MM.1S (cell line): ENCODE results near the gene ASPN.

Experiments
- DNase-seq: peaks from one replicate; pipeline ENCODE4 v3.0.0-alpha.2; 2015
- H2AFZ ChIP-seq: fragments of 300-600 bp; sonication (generic); 2 replicates; pipeline ENCODE4 v1.6.0; 2016; ENCODE audit warnings: antibody characterized with exemption, low read length
- H3F3A ChIP-seq: fragments of 300-600 bp; sonication (generic); 2 replicates; pipeline ENCODE4 v1.6.1; 2016; ENCODE audit warnings: mild to moderate bottlenecking, antibody characterized with exemption, low read length, moderate library complexity, mixed read lengths; ENCODE audit not compliant: insufficient read depth
- H3K27ac ChIP-seq: fragments of 300-600 bp; sonication (generic); 2 replicates; pipeline ENCODE4 v1.5.1; 2016; ENCODE audit warnings: mild to moderate bottlenecking, low read length
- H3K27me3 ChIP-seq: fragments of 300-600 bp; sonication (generic); replicated peaks from 2 replicates; pipeline ENCODE4 v1.6.0; 2016; ENCODE audit warnings: low read length; ENCODE audit not compliant: insufficient read depth
- H3K36me3 ChIP-seq: fragments of 300-600 bp; sonication (generic); replicated peaks from 2 replicates; pipeline ENCODE4 v1.6.1; 2016; ENCODE audit warnings: mild to moderate bottlenecking, low read length, mixed read lengths; ENCODE audit not compliant: insufficient read depth
- H3K4me1 ChIP-seq: fragments of 300-600 bp; sonication (generic); 2 replicates; pipeline ENCODE4 v1.6.1; 2016; ENCODE audit warnings: low read length, mixed read lengths
- H3K4me2 ChIP-seq: fragments of 300-600 bp; sonication (generic); 2 replicates; pipeline ENCODE4 v1.6.0; 2016; ENCODE audit warnings: low read depth, low read length
- H3K4me3 ChIP-seq: fragments of 300-600 bp; sonication (generic); 2 replicates; pipeline ENCODE4 v1.5.1; 2016; ENCODE audit warnings: low read length, mixed read lengths
- H3K79me2 ChIP-seq: fragments of 300-600 bp; sonication (generic); 2 replicates; pipeline ENCODE4 v1.6.1; 2016; ENCODE audit warnings: mixed run types, low read length, mixed read lengths
- H3K9ac ChIP-seq: fragments of 300-600 bp; sonication (generic); 2 replicates; pipeline ENCODE4 v1.6.1; 2016; ENCODE audit warnings: low read length, mixed read lengths
- H3K9me2 ChIP-seq: fragments of 300-600 bp; sonication (generic); replicated peaks from 2 replicates; pipeline ENCODE4 v1.6.1; 2016; ENCODE audit warnings: mild to moderate bottlenecking, low read length, mixed read lengths; ENCODE audit not compliant: insufficient read depth
- H3K9me3 ChIP-seq: fragments of 300-600 bp; sonication (generic); replicated peaks from 2 replicates; pipeline ENCODE4 v1.6.1; 2016; ENCODE audit warnings: mild to moderate bottlenecking, low read length, mixed read lengths; ENCODE audit not compliant: insufficient read depth
- H4K20me1 ChIP-seq: fragments of 300-600 bp; sonication (generic); 2 replicates; pipeline ENCODE4 v1.6.1; 2016; ENCODE audit warnings: mild to moderate bottlenecking, low read length, moderate library complexity, mixed read lengths; ENCODE audit not compliant: insufficient read depth
- CTCF ChIP-seq: fragments of 300-600 bp; sonication (generic); IDR thresholded peaks from 2 replicates; pipeline ENCODE4 v1.5.1; 2016; ENCODE audit warnings: antibody characterized with exemption, low read length, mixed read lengths
- EZH2 ChIP-seq: fragments of 300-600 bp; sonication (generic); optimal IDR thresholded peaks from 2 replicates; pipeline ENCODE3; 2017; ENCODE audit warnings: low read depth, mild to moderate bottlenecking, antibody characterized with exemption, low read length, mixed read lengths
- EZH2phosphoT487 ChIP-seq: fragments of 300-600 bp; sonication (generic); IDR thresholded peaks from 2 replicates; pipeline ENCODE4 v1.6.1; 2018; ENCODE audit warnings: antibody characterized with exemption, low read length

ASPN gene

GRCh38 chr9:92528522-92528849 lies 46.2 kb upstream of the ASPN start:
- Histone ChIP-seq H3K9me2 (no peaks in the 10 kb centered on the region), H3K9ac (no peak overlapping the region), H2AFZ (no peak overlapping the region), H3K4me3 (no peak overlapping the region), H3K79me2 (no peaks in the 10 kb centered on the region), H3K4me1 (peaks cover 3% of the 10 kb centered on the region), H3K36me3 (no peaks in the 10 kb centered on the region), H3F3A (peaks cover 2% of the 10 kb centered on the region; the same call in 1 of the 2 replicates), H3K27me3 (no peaks in the 10 kb centered on the region), H3K27ac (no peak overlapping the region), H3K4me2 (no peak overlapping the region), H4K20me1 (no peaks in the 10 kb centered on the region), H3K9me3 (no peaks in the 10 kb centered on the region)
- no peak for DNase-seq
- TF ChIP-seq CTCF (no peak), EZH2phosphoT487 (no peak), EZH2 (no peak)

GRCh38 chr9:92527832-92528521 lies 45.7 kb upstream of the ASPN start:
- Histone ChIP-seq H3K9ac (no peak overlapping the region), H3K9me3 (no peaks in the 10 kb centered on the region), H3K36me3 (no peaks in the 10 kb centered on the region), H3K79me2 (no peaks in the 10 kb centered on the region), H3K27me3 (no peaks in the 10 kb centered on the region), H3F3A (peaks cover 2% of the 10 kb centered on the region; the same call in 1 of the 2 replicates), H3K9me2 (no peaks in the 10 kb centered on the region), H3K4me1 (no peaks in the 10 kb centered on the region), H3K4me3 (no peak overlapping the region), H3K27ac (no peak overlapping the region), H2AFZ (no peak overlapping the region), H3K4me2 (no peak overlapping the region), H4K20me1 (no peaks in the 10 kb centered on the region)
- DNase-seq, result no peak
- TF ChIP-seq CTCF, result no peak
- no peak for TF ChIP-seq EZH2
- TF ChIP-seq EZH2phosphoT487, result no peak

- Histone ChIP-seq H3K27ac (no peak overlapping the region), H3K9me3 (no peaks in the 10 kb centered on the region), H3K27me3 (no peaks in the 10 kb centered on the region), H3K4me3 (no peak overlapping the region), H2AFZ (no peak overlapping the region), H3K4me2 (no peak overlapping the region), H3K36me3 (no peaks in the 10 kb centered on the region), H4K20me1 (no peaks in the 10 kb centered on the region), H3K9ac (no peak overlapping the region), H3F3A (peaks cover 2% of the 10 kb centered on the region; the same call in 1 of the 2 replicates), H3K4me1 (no peaks in the 10 kb centered on the region), H3K79me2 (no peaks in the 10 kb centered on the region), H3K9me2 (no peaks in the 10 kb centered on the region)
- TF ChIP-seq EZH2phosphoT487 (no peak), CTCF (no peak), EZH2 (no peak)
- DNase-seq, result no peak
Observed at GRCh38 chr9:92527291-92527828, 45.1 kb upstream of the ASPN start.
